Ishikawa (cell line): ENCODE measurements around the gene TNKS1BP1.

Experiments used
- CEBPB ChIP-seq: IDR thresholded peaks from 2 replicates; pipeline ENCODE4 v1.6.1; 2012
- CREB1 ChIP-seq: IDR thresholded peaks from 2 replicates; pipeline ENCODE4 v1.6.1; 2012; ENCODE audit warnings: low read depth
- EGR1 ChIP-seq: IDR thresholded peaks from 2 replicates; pipeline ENCODE4 v1.6.1; 2012
- EP300 ChIP-seq: IDR thresholded peaks from 2 replicates; pipeline ENCODE4 v1.6.1; 2012; ENCODE audit warnings: borderline replicate concordance
- FOXM1 ChIP-seq: IDR thresholded peaks from 2 replicates; pipeline ENCODE4 v1.6.1; 2012; ENCODE audit warnings: low read depth, borderline replicate concordance
- MAX ChIP-seq: IDR thresholded peaks from 2 replicates; pipeline ENCODE4 v1.6.1; 2012
- NFIC ChIP-seq: IDR thresholded peaks from 2 replicates; pipeline ENCODE4 v1.6.1; 2012
- RAD21 ChIP-seq: IDR thresholded peaks from 2 replicates; pipeline ENCODE4 v1.6.1; 2012; ENCODE audit warnings: low read depth
- REST ChIP-seq: IDR thresholded peaks from 2 replicates; pipeline ENCODE4 v1.6.1; 2012; ENCODE audit warnings: low read depth, mild to moderate bottlenecking
- TAF1 ChIP-seq: IDR thresholded peaks from 2 replicates; pipeline ENCODE4 v1.6.1; 2012; ENCODE audit warnings: low read depth, mild to moderate bottlenecking
- TCF12 ChIP-seq: IDR thresholded peaks from 2 replicates; pipeline ENCODE4 v1.6.1; 2012; ENCODE audit warnings: low read depth
- TEAD4 ChIP-seq: IDR thresholded peaks from 2 replicates; pipeline ENCODE4 v1.6.1; 2012
- USF1 ChIP-seq: IDR thresholded peaks from 2 replicates; pipeline ENCODE4 v1.6.1; 2012
- YY1 ChIP-seq: IDR thresholded peaks from 2 replicates; pipeline ENCODE4 v1.6.1; 2012; ENCODE audit warnings: low read depth
- ZBTB7A ChIP-seq: IDR thresholded peaks from 2 replicates; pipeline ENCODE4 v1.6.1; 2012; ENCODE audit warnings: low read depth

TNKS1BP1 gene

GRCh38 chr11:57312511-57313021 lies 12.2 kb downstream of the TNKS1BP1 start:
- no peak for TF ChIP-seq NFIC
- TF ChIP-seq EGR1: no peak
- no peak for TF ChIP-seq CEBPB
- TF ChIP-seq USF1: no peak

GRCh38 chr11:57311109-57311936 lies 13.4 kb downstream of the TNKS1BP1 start:
- peak; percentile 48; the same call in 1 of the 2 replicates for TF ChIP-seq ZBTB7A
- TF ChIP-seq CEBPB: no peak
- TF ChIP-seq FOXM1: no peak
- peak; percentile 63; the same call in 1 of the 2 replicates for TF ChIP-seq TCF12
- no peak for TF ChIP-seq YY1
- peak; percentile 60; the same call in 1 of the 2 replicates for TF ChIP-seq TAF1
- TF ChIP-seq NFIC: no peak
- no peak for TF ChIP-seq REST
- no peak for TF ChIP-seq CREB1
- peak; percentile 15; the same call in 1 of the 2 replicates for TF ChIP-seq MAX

GRCh38 chr11:57310630-57311086 lies 14.1 kb downstream of the TNKS1BP1 start:
- TF ChIP-seq NFIC (peak; percentile 79), TCF12 (no peak), ZBTB7A (no peak), CEBPB (peak; percentile 82)

GRCh38 chr11:57310091-57310490 lies 14.7 kb downstream of the TNKS1BP1 start:
- no peak for TF ChIP-seq TAF1
- TF ChIP-seq USF1: no peak
- TF ChIP-seq NFIC: no peak
- TF ChIP-seq CREB1: no peak
- TF ChIP-seq REST: no peak
- no peak for TF ChIP-seq YY1
- no peak for TF ChIP-seq EP300
- TF ChIP-seq RAD21: no peak
- no peak for TF ChIP-seq EGR1
- TF ChIP-seq CEBPB: no peak
- TF ChIP-seq FOXM1: no peak
- no peak for TF ChIP-seq TEAD4
- no peak for TF ChIP-seq ZBTB7A
- TF ChIP-seq TCF12: no peak
- no peak for TF ChIP-seq MAX

- TF ChIP-seq EP300 (no peak), RAD21 (no peak), TCF12 (no peak), FOXM1 (no peak), ZBTB7A (no peak), CREB1 (no peak), USF1 (no peak), TAF1 (no peak), REST (no peak), MAX (no peak), EGR1 (no peak), TEAD4 (no peak), YY1 (no peak), CEBPB (no peak), NFIC (no peak)
These were observed 15.4 kb downstream of the TNKS1BP1 start for GRCh38 chr11:57309106-57310059.
